ENCODE data around the gene FAM174B.

The FAM174B gene

GRCh38 chr15:92655178-92655995, at the start of gene FAM174B:
Gene FAM174B (minus strand): TSS chr15:92655775.
- Histone ChIP-seq H3K9me2 (replicated peaks; ENCODE audit: low read depth, low read length) (no peaks in the 10 kb centered on the region), H3K4me1 (ENCODE audit: insufficient read depth, low read length, poor library complexity, severe bottlenecking) (no peaks in the 10 kb centered on the region), H3K79me2 (ENCODE audit: insufficient read depth, low read length) (no peaks in the 10 kb centered on the region), H2AFZ (ENCODE audit: low read length) (peak within 1 kb of the TSS; percentile 25; the same call in 1 of the 2 replicates), H3F3A (ENCODE audit: low read depth) (no peaks in the 10 kb centered on the region), H3K4me2 (ENCODE audit: low read depth, low read length, poor library complexity, severe bottlenecking) (peak within 1 kb of the TSS; percentile 55), H3K9ac (ENCODE audit: low read depth, low read length, poor library complexity, severe bottlenecking) (no peak within 1 kb of the TSS), H3K27me3 (ENCODE audit: insufficient read depth, low read length, poor library complexity, severe bottlenecking) (peaks cover 15% of the 10 kb centered on the region), H4K20me1 (ENCODE audit: insufficient read depth, low read length, poor library complexity, severe bottlenecking) (no peaks in the 10 kb centered on the region), H3K9me3 (ENCODE audit: insufficient read depth, low read depth, low read length) (no peaks in the 10 kb centered on the region; the same call in 1 of the 2 replicates), H3K4me3 (ENCODE audit: low read length, poor library complexity, severe bottlenecking) (peak within 1 kb of the TSS; percentile 47), H3K36me3 (ENCODE audit: insufficient read depth, low read length) (no peaks in the 10 kb centered on the region)
- TF ChIP-seq EZH2phosphoT487 (IDR thresholded peaks at IDR 0.05; ENCODE audit: borderline replicate concordance) = no peak
- no peak for TF ChIP-seq CTCF (conservative IDR thresholded peaks at IDR 0.05; ENCODE audit: low read length)

- no peaks in the 10 kb centered on the region for H3F3A ChIP-seq (ENCODE audit: low read depth)
- H3K9me2 ChIP-seq (replicated peaks; ENCODE audit: low read depth, low read length) = no peaks in the 10 kb centered on the region
- H3K4me1 ChIP-seq (ENCODE audit: insufficient read depth, low read length, poor library complexity, severe bottlenecking) = peaks cover 5% of the 10 kb centered on the region
- no peaks in the 10 kb centered on the region for H3K36me3 ChIP-seq (ENCODE audit: insufficient read depth, low read length)
- no peaks in the 10 kb centered on the region for H3K79me2 ChIP-seq (ENCODE audit: insufficient read depth, low read length)
- H2AFZ ChIP-seq (ENCODE audit: low read length) = no peak overlapping the region
- TF ChIP-seq EZH2phosphoT487 (IDR thresholded peaks at IDR 0.05; ENCODE audit: borderline replicate concordance) (no peak), CTCF (conservative IDR thresholded peaks at IDR 0.05; ENCODE audit: low read length) (no peak)
- no peaks in the 10 kb centered on the region for H3K27me3 ChIP-seq (ENCODE audit: insufficient read depth, low read length, poor library complexity, severe bottlenecking)
- H3K9ac ChIP-seq (ENCODE audit: low read depth, low read length, poor library complexity, severe bottlenecking) = no peak overlapping the region
- H4K20me1 ChIP-seq (ENCODE audit: insufficient read depth, low read length, poor library complexity, severe bottlenecking) = no peaks in the 10 kb centered on the region
- H3K4me3 ChIP-seq (ENCODE audit: low read length, poor library complexity, severe bottlenecking) = no peak overlapping the region
- H3K4me2 ChIP-seq (ENCODE audit: low read depth, low read length, poor library complexity, severe bottlenecking) = no peak overlapping the region
- H3K9me3 ChIP-seq (ENCODE audit: insufficient read depth, low read depth, low read length) = no peaks in the 10 kb centered on the region
Observed at GRCh38 chr15:92696096-92696495, 40.5 kb upstream of the FAM174B start.

- H2AFZ ChIP-seq (ENCODE audit: low read length) = peak overlapping the region; percentile 47
- H3K9me3 ChIP-seq (ENCODE audit: insufficient read depth, low read depth, low read length) = 0 out of 2 replicates have a peak, but pooled peaks cover under 1% of the 10 kb centered on the region
- H3F3A ChIP-seq (ENCODE audit: low read depth) = no peaks in the 10 kb centered on the region
- no peaks in the 10 kb centered on the region for H3K79me2 ChIP-seq (ENCODE audit: insufficient read depth, low read length)
- no peak overlapping the region for H3K4me3 ChIP-seq (ENCODE audit: low read length, poor library complexity, severe bottlenecking)
- peaks cover 5% of the 10 kb centered on the region for H3K4me1 ChIP-seq (ENCODE audit: insufficient read depth, low read length, poor library complexity, severe bottlenecking)
- no peaks in the 10 kb centered on the region for H3K36me3 ChIP-seq (ENCODE audit: insufficient read depth, low read length)
- no peak overlapping the region for H3K9ac ChIP-seq (ENCODE audit: low read depth, low read length, poor library complexity, severe bottlenecking)
- TF ChIP-seq CTCF (conservative IDR thresholded peaks at IDR 0.05; ENCODE audit: low read length) (peak; percentile 66), EZH2phosphoT487 (IDR thresholded peaks at IDR 0.05; ENCODE audit: borderline replicate concordance) (no peak)
- H4K20me1 ChIP-seq (ENCODE audit: insufficient read depth, low read length, poor library complexity, severe bottlenecking) = no peaks in the 10 kb centered on the region
- H3K9me2 ChIP-seq (replicated peaks; ENCODE audit: low read depth, low read length) = no peaks in the 10 kb centered on the region
- no peaks in the 10 kb centered on the region for H3K27me3 ChIP-seq (ENCODE audit: insufficient read depth, low read length, poor library complexity, severe bottlenecking)
- H3K4me2 ChIP-seq (ENCODE audit: low read depth, low read length, poor library complexity, severe bottlenecking) = no peak overlapping the region
Observed at GRCh38 chr15:92693691-92694331, 38.2 kb upstream of the FAM174B start.
